H7 (cell line): ENCODE measurements around the gene ERI2. TPM values are rescaled to one million over a fixed set of nuclear protein-coding genes. Genes with fewer than 3 reads are reported as not detected.

ENCODE experiments used
- total RNA-seq: library from RNA; depleted of rRNA; stranded (reverse); fragments of >200 nt; shearing (Covaris generic); gene quantifications from 2 replicates; pipeline ENCODE4 v1.2.3, GENCODE V29; 2014; rRNA removed

ERI2 gene
- total RNA-seq, 1 experiment from 2014 or later: 19.1 TPM

Other genes with a start within 250 kb of the ERI2 start
- not detected in 2 replicates for gene ACSM2B, start 230.1 kb downstream of the ERI2 start, total RNA-seq
- gene ACSM1, start 108.8 kb downstream of the ERI2 start, total RNA-seq: 0.10 and 0.26 TPM in 2 replicates
- gene THUMPD1, start 64.7 kb downstream of the ERI2 start, total RNA-seq: 62.0 and 62.2 TPM in 2 replicates
- gene ACSM3, start 42.5 kb downstream of the ERI2 start, total RNA-seq: 2.4 and 6.2 TPM in 2 replicates
- 9.5 and 11.3 TPM in 2 replicates for gene REXO5, start 55 bp upstream of the ERI2 start, total RNA-seq
- gene DCUN1D3, start 93.9 kb upstream of the ERI2 start, total RNA-seq: 10.4 and 11.9 TPM in 2 replicates
- 29.8 and 42.4 TPM in 2 replicates for gene LYRM1, start 94.3 kb upstream of the ERI2 start, total RNA-seq